ENCODE results near the gene MPP2.
A peak's percentile ranks its signal among the peaks of the same experiment; 100 is the strongest.
"Not testable (repeated sequence)": the region's sequence is repeated elsewhere in the genome, so short reads cannot be mapped to it uniquely, and the experiment has no call there.

The MPP2 gene

GRCh38 chr17:43852571-43852970 is 54.8 kb downstream of the MPP2 start:
- H3K4me3 ChIP-seq (ENCODE audit: low read length), result no peak overlapping the region
- 0 out of 2 replicates have a peak, but pooled peaks cover 2% of the 10 kb centered on the region for H3K27me3 ChIP-seq (ENCODE audit: insufficient read depth, low read length)
- H3K36me3 ChIP-seq (ENCODE audit: insufficient read depth, low read depth, low read length), result no peaks in the 10 kb centered on the region
- H3K27ac ChIP-seq (ENCODE audit: low read length), result no peak overlapping the region
- no peaks in the 10 kb centered on the region for H3K4me1 ChIP-seq (ENCODE audit: insufficient read depth, low read length)
- H3K9me3 ChIP-seq (ENCODE audit: insufficient read depth, low read depth, low read length), result no peaks in the 10 kb centered on the region
- no peak overlapping the region for H3K9ac ChIP-seq (ENCODE audit: low read depth, low read length)

GRCh38 chr17:43849116-43849515 is 58.2 kb downstream of the MPP2 start:
- Histone ChIP-seq H3K9ac (ENCODE audit: low read depth, low read length) (no peak overlapping the region), H3K4me1 (ENCODE audit: insufficient read depth, low read length) (peaks cover 2% of the 10 kb centered on the region; the same call in 1 of the 2 replicates), H3K27ac (ENCODE audit: low read length) (no peak overlapping the region), H3K36me3 (ENCODE audit: insufficient read depth, low read depth, low read length) (no peaks in the 10 kb centered on the region), H3K9me3 (ENCODE audit: insufficient read depth, low read depth, low read length) (no peaks in the 10 kb centered on the region), H3K4me3 (ENCODE audit: low read length) (no peak overlapping the region), H3K27me3 (ENCODE audit: insufficient read depth, low read length) (0 out of 2 replicates have a peak, but pooled peaks cover 4% of the 10 kb centered on the region)

GRCh38 chr17:43848601-43849000 is 58.7 kb downstream of the MPP2 start:
- peaks cover 2% of the 10 kb centered on the region; the same call in 1 of the 2 replicates for H3K4me1 ChIP-seq (ENCODE audit: insufficient read depth, low read length)
- H3K27ac ChIP-seq (ENCODE audit: low read length), result no peak overlapping the region
- 0 out of 2 replicates have a peak, but pooled peaks cover 4% of the 10 kb centered on the region for H3K27me3 ChIP-seq (ENCODE audit: insufficient read depth, low read length)
- H3K4me3 ChIP-seq (ENCODE audit: low read length), result no peak overlapping the region
- no peaks in the 10 kb centered on the region for H3K36me3 ChIP-seq (ENCODE audit: insufficient read depth, low read depth, low read length)
- H3K9ac ChIP-seq (ENCODE audit: low read depth, low read length), result no peak overlapping the region
- no peaks in the 10 kb centered on the region for H3K9me3 ChIP-seq (ENCODE audit: insufficient read depth, low read depth, low read length)

- H3K4me3 ChIP-seq (ENCODE audit: low read length), result peak within 1 kb of the TSS; percentile 53; the same call in 1 of the 2 replicates
- H3K9me3 ChIP-seq (ENCODE audit: insufficient read depth, low read depth, low read length), result no peaks in the 10 kb centered on the region
- H3K36me3 ChIP-seq (ENCODE audit: insufficient read depth, low read depth, low read length), result no peaks in the 10 kb centered on the region
- H3K27me3 ChIP-seq (ENCODE audit: insufficient read depth, low read length), result 0 out of 2 replicates have a peak, but pooled peaks cover 4% of the 10 kb centered on the region
- peaks cover 2% of the 10 kb centered on the region; the same call in 1 of the 2 replicates for H3K4me1 ChIP-seq (ENCODE audit: insufficient read depth, low read length)
- H3K27ac ChIP-seq (ENCODE audit: low read length), result no peak within 1 kb of the TSS
- no peak within 1 kb of the TSS for H3K9ac ChIP-seq (ENCODE audit: low read depth, low read length)
Measured at GRCh38 chr17:43846963-43847371, 60.4 kb downstream of the MPP2 start, which contains the start of gene CD300LG. TSS of gene CD300LG (plus strand) at chr17:43847176. CDS start at chr17:43847217, 41 bp downstream.

- Histone ChIP-seq H3K36me3 (ENCODE audit: insufficient read depth, low read depth, low read length) (no peaks in the 10 kb centered on the region), H3K4me1 (ENCODE audit: insufficient read depth, low read length) (peaks cover 2% of the 10 kb centered on the region; the same call in 1 of the 2 replicates), H3K9ac (ENCODE audit: low read depth, low read length) (no peak overlapping the region), H3K27me3 (ENCODE audit: insufficient read depth, low read length) (0 out of 2 replicates have a peak, but pooled peaks cover 4% of the 10 kb centered on the region), H3K27ac (ENCODE audit: low read length) (no peak overlapping the region), H3K4me3 (ENCODE audit: low read length) (peak overlapping the region; percentile 53; the same call in 1 of the 2 replicates), H3K9me3 (ENCODE audit: insufficient read depth, low read depth, low read length) (no peaks in the 10 kb centered on the region)
Measured at GRCh38 chr17:43846221-43846712, 61.1 kb downstream of the MPP2 start.

GRCh38 chr17:43845766-43846165 is 61.6 kb downstream of the MPP2 start:
- H3K27me3 ChIP-seq (ENCODE audit: insufficient read depth, low read length), result 0 out of 2 replicates have a peak, but pooled peaks cover 4% of the 10 kb centered on the region
- H3K4me3 ChIP-seq (ENCODE audit: low read length), result no peak overlapping the region
- H3K9me3 ChIP-seq (ENCODE audit: insufficient read depth, low read depth, low read length), result no peaks in the 10 kb centered on the region
- peaks cover 2% of the 10 kb centered on the region; the same call in 1 of the 2 replicates for H3K4me1 ChIP-seq (ENCODE audit: insufficient read depth, low read length)
- no peak overlapping the region for H3K9ac ChIP-seq (ENCODE audit: low read depth, low read length)
- no peaks in the 10 kb centered on the region for H3K36me3 ChIP-seq (ENCODE audit: insufficient read depth, low read depth, low read length)
- no peak overlapping the region for H3K27ac ChIP-seq (ENCODE audit: low read length)

- Histone ChIP-seq H3K27me3 (ENCODE audit: insufficient read depth, low read length) (0 out of 2 replicates have a peak, but pooled peaks cover 4% of the 10 kb centered on the region), H3K9ac (ENCODE audit: low read depth, low read length) (no peak overlapping the region), H3K9me3 (ENCODE audit: insufficient read depth, low read depth, low read length) (no peaks in the 10 kb centered on the region), H3K4me1 (ENCODE audit: insufficient read depth, low read length) (peaks cover 2% of the 10 kb centered on the region; the same call in 1 of the 2 replicates), H3K27ac (ENCODE audit: low read length) (no peak overlapping the region), H3K4me3 (ENCODE audit: low read length) (no peak overlapping the region), H3K36me3 (ENCODE audit: insufficient read depth, low read depth, low read length) (no peaks in the 10 kb centered on the region)
Measured at GRCh38 chr17:43844241-43844640, 63.1 kb downstream of the MPP2 start.

GRCh38 chr17:43842975-43843325 is 64.4 kb downstream of the MPP2 start:
- peaks cover 2% of the 10 kb centered on the region; the same call in 1 of the 2 replicates for H3K4me1 ChIP-seq (ENCODE audit: insufficient read depth, low read length)
- no peaks in the 10 kb centered on the region for H3K36me3 ChIP-seq (ENCODE audit: insufficient read depth, low read depth, low read length)
- H3K9me3 ChIP-seq (ENCODE audit: insufficient read depth, low read depth, low read length), result no peaks in the 10 kb centered on the region
- H3K4me3 ChIP-seq (ENCODE audit: low read length), result no peak overlapping the region
- 0 out of 2 replicates have a peak, but pooled peaks cover 4% of the 10 kb centered on the region for H3K27me3 ChIP-seq (ENCODE audit: insufficient read depth, low read length)
- H3K9ac ChIP-seq (ENCODE audit: low read depth, low read length), result no peak overlapping the region
- no peak overlapping the region for H3K27ac ChIP-seq (ENCODE audit: low read length)

GRCh38 chr17:43842091-43842974 is 65.0 kb downstream of the MPP2 start:
- not testable (repeated sequence) for H3K27ac ChIP-seq (ENCODE audit: low read length); H3K9ac ChIP-seq (ENCODE audit: low read depth, low read length); H3K9me3 ChIP-seq (ENCODE audit: insufficient read depth, low read depth, low read length); H3K4me1 ChIP-seq (ENCODE audit: insufficient read depth, low read length); H3K36me3 ChIP-seq (ENCODE audit: insufficient read depth, low read depth, low read length); H3K4me3 ChIP-seq (ENCODE audit: low read length); H3K27me3 ChIP-seq (ENCODE audit: insufficient read depth, low read length)

GRCh38 chr17:43841282-43841681 is 66.1 kb downstream of the MPP2 start:
- H3K9me3 ChIP-seq (ENCODE audit: insufficient read depth, low read depth, low read length), result no peaks in the 10 kb centered on the region
- no peaks in the 10 kb centered on the region for H3K27me3 ChIP-seq (ENCODE audit: insufficient read depth, low read length)
- H3K27ac ChIP-seq (ENCODE audit: low read length), result no peak overlapping the region
- H3K4me1 ChIP-seq (ENCODE audit: insufficient read depth, low read length), result peaks cover 2% of the 10 kb centered on the region; the same call in 1 of the 2 replicates
- H3K9ac ChIP-seq (ENCODE audit: low read depth, low read length), result no peak overlapping the region
- no peak overlapping the region for H3K4me3 ChIP-seq (ENCODE audit: low read length)
- no peaks in the 10 kb centered on the region for H3K36me3 ChIP-seq (ENCODE audit: insufficient read depth, low read depth, low read length)

- no peaks in the 10 kb centered on the region for H3K36me3 ChIP-seq (ENCODE audit: insufficient read depth, low read depth, low read length)
- H3K9me3 ChIP-seq (ENCODE audit: insufficient read depth, low read depth, low read length), result no peaks in the 10 kb centered on the region
- no peaks in the 10 kb centered on the region for H3K27me3 ChIP-seq (ENCODE audit: insufficient read depth, low read length)
- no peak overlapping the region for H3K4me3 ChIP-seq (ENCODE audit: low read length)
- H3K4me1 ChIP-seq (ENCODE audit: insufficient read depth, low read length), result peaks cover under 1% of the 10 kb centered on the region; the same call in 1 of the 2 replicates
- no peak overlapping the region for H3K27ac ChIP-seq (ENCODE audit: low read length)
- H3K9ac ChIP-seq (ENCODE audit: low read depth, low read length), result no peak overlapping the region
Measured at GRCh38 chr17:43840814-43841213, 66.5 kb downstream of the MPP2 start.
